GM12892 (cell line): ENCODE results near the gene ZNF784.

Source experiments
- POLR2AphosphoS5 ChIP-seq: IDR thresholded peaks from 2 replicates; pipeline ENCODE4 v1.6.1; 2011; ENCODE audit warnings: low read depth, low read length, control low read depth
- TAF1 ChIP-seq: IDR thresholded peaks from 2 replicates; pipeline ENCODE4 v1.6.1; 2011; ENCODE audit warnings: low read depth, mild to moderate bottlenecking, control low read depth, low read length, borderline replicate concordance

DNA sequence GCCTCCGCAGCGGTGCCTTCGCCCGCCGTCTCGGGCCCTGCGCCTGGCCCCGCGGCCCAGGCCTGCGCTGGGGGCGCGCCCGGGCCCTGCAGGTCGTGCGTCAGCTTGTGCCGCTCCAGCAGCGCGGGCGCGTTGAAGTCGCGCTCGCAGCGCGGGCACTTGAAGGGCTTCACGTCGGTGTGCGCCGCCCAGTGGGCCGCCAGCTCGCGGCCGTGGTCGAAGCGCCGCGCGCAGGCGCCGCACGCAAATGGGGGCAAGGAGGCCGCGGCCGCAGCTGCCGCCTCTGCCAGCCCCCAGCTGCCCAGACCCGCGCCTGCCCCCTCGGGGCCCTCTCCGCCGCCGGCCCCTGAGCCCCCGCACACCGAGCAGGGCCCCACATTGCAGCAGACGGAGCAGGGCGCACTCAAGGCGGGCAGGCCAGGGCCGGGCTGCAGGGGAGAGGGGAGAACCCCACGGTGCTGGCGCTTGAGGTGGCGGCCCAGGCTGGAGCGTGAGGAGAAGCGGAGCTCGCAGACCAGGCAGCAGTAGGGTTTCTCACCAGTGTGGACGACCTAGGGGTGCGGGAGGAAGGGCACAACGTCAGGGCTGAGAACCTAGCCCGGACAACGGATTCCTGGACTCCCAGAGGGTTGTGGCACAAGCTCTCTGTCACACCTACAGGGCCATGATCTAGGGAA, 31.1 kb downstream of the ZNF784 start:
- no peak for TF ChIP-seq POLR2AphosphoS5
- no peak for TF ChIP-seq TAF1
